ENCODE measurements around the gene UBE3B.

DNA sequence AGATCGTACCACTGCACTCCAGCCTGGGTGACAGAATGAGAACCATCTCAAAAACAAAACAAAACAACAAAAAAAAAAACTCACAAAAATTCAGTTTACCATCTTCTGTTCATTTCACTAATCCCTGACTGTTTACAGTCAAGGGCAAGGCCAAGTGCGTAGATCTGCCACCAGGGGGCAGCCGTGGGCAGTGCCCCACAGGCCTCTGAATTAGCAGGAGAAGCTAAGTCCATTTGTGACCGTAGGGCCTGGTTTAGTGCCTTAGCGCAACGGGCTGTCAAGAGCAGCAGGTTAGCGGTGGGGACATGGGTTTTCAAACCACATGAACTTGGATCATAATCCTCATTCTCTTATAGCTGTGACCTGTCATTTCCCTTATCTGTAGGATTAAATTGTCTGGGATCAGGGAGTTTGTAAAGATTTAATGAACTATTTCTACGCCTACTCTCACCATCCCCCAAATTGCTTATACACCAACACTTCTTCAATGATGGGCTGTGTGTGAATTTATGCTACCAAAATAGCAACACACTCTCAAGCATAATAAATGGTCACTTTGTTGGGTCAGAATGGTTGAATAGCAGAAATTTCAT is 49.3 kb upstream of the UBE3B start:
- TF ChIP-seq POLR2AphosphoS5 (IDR thresholded peaks at IDR 0.05) (peak; percentile 70), CTCF (IDR thresholded peaks at IDR 0.05) (peak; percentile 81 to 94 (median 88)), POLR2A (IDR thresholded peaks at IDR 0.05) (no peak)

Data from prostate gland (tissue), 2 donors.